Left colon (tissue), 2 donors: ENCODE measurements around the gene SPINT4. TPM values are rescaled to one million over a fixed set of nuclear protein-coding genes. Genes with fewer than 3 reads are reported as not detected.
"Not testable (repeated sequence)": the region's sequence is repeated elsewhere in the genome, so short reads cannot be mapped to it uniquely, and the experiment has no call there.

ENCODE experiments used
- ATAC-seq: fragments of 200-7000 bp; cut with Tn5 transposase; one replicate; pipeline ENCODE4 v1.9.1; 2020; ENCODE audit warnings: mild to moderate bottlenecking, moderate library complexity
- DNase-seq, 2 donors: peaks; one replicate each; pipeline ENCODE4 v3.0.0-alpha.2; 2020
- intact Hi-C, 2 donors: fragments of 100-400 bp; cut with DNase I in 1 of 2; cut with micrococcal nuclease in 1 of 2; formaldehyde crosslinking; loops; one replicate each; pipeline versions ENCODE4 v1.11.2 to v1.14.0; 2022; cut with DNase I, micrococcal nuclease
- microRNA-seq, 2 donors: library from miRNA; unstranded; fragments of <30 nt; microRNA quantifications; one replicate each; pipeline versions ENCODE4 v1.1.0 to v1.2.0, GENCODE V29; 2020
- total RNA-seq, 2 donors: library from RNA; stranded (reverse); fragmentation: NEBNext Ultra II Directional; extraction: Animal tissue kit (Norgen Biotek cat#: 25700); gene quantifications; one replicate each; pipeline ENCODE4 v1.2.1, GENCODE V29; 2021
- donor health status: DM: no; HTN: no; CAD: no.
- donor health status: DM: yes; HTN: yes; CAD: no.

The SPINT4 gene
- total RNA-seq, 2 donors from 2014 or later, result not detected

GRCh38 chr20:45759921-45760320, 37.8 kb downstream of the SPINT4 start:
- intact Hi-C loops, result loop anchor here in 1 of 2 donors (5.0 kb wide), 1 partner anchor 458 kb away; no protein-coding TSS in a partner anchor
- not testable (repeated sequence) for ATAC-seq, DNase-seq

- ATAC-seq, DNase-seq, intact Hi-C loops: not testable (repeated sequence)
Observed at GRCh38 chr20:45761966-45762365, 39.8 kb downstream of the SPINT4 start.

GRCh38 chr20:45764618-45765282, 42.6 kb downstream of the SPINT4 start:
- intact Hi-C loops, result loop anchor here in 1 of 2 donors (5.0 kb wide), 1 partner anchor 452 kb away; no protein-coding TSS in a partner anchor

GRCh38 chr20:45765307-45765875, 43.2 kb downstream of the SPINT4 start:
- intact Hi-C loops, result loop anchor here in 1 of 2 donors (5.0 kb wide), 1 partner anchor 453 kb away; no protein-coding TSS in a partner anchor
- DNase-seq, result no peak
- ATAC-seq, result no peak

More at GRCh38 chr20:45764618-45765282, 42.6 kb downstream of the SPINT4 start:
- not testable (repeated sequence) for DNase-seq, ATAC-seq

GRCh38 chr20:45765980-45766379, 43.8 kb downstream of the SPINT4 start:
- intact Hi-C loops, result loop anchor here in 1 of 2 donors (5.0 kb wide), 1 partner anchor 454 kb away; no protein-coding TSS in a partner anchor
- ATAC-seq (no peak), DNase-seq (no peak)

GRCh38 chr20:45768479-45768878, 46.3 kb downstream of the SPINT4 start:
- intact Hi-C loops, result loop anchor here in 1 of 2 donors (5.0 kb wide), 1 partner anchor 456 kb away; no protein-coding TSS in a partner anchor

GRCh38 chr20:45771182-45771759, 49.1 kb downstream of the SPINT4 start:
- peak; percentile 69 to 87 for DNase-seq
- peak; percentile 69 for ATAC-seq
- intact Hi-C loops, result loop anchor here in 1 of 2 donors (10.0 kb wide), 1 partner anchor 336 kb away; no protein-coding TSS in a partner anchor

More at GRCh38 chr20:45768479-45768878, 46.3 kb downstream of the SPINT4 start:
- ATAC-seq (no peak), DNase-seq (no peak)

GRCh38 chr20:45772693-45773092, 50.5 kb downstream of the SPINT4 start:
- ATAC-seq (no peak), DNase-seq (no peak)
- intact Hi-C loops, result loop anchor here in 1 of 2 donors (10.0 kb wide), 1 partner anchor 338 kb away; no protein-coding TSS in a partner anchor

- ATAC-seq, result peak; percentile 61
- intact Hi-C loops, result loop anchor here in 1 of 2 donors (10.0 kb wide), 1 partner anchor 340 kb away; no protein-coding TSS in a partner anchor
Observed at GRCh38 chr20:45774945-45775344, 52.8 kb downstream of the SPINT4 start.

GRCh38 chr20:45775411-45775810, 53.3 kb downstream of the SPINT4 start:
- intact Hi-C loops, result loop anchor here in 1 of 2 donors (10.0 kb wide), 1 partner anchor 341 kb away; no protein-coding TSS in a partner anchor
- no peak for DNase-seq

More at GRCh38 chr20:45774945-45775344, 52.8 kb downstream of the SPINT4 start:
- DNase-seq, result peak in 1 of 2 donors; percentile 62

More at GRCh38 chr20:45775411-45775810, 53.3 kb downstream of the SPINT4 start:
- no peak for ATAC-seq

Small RNA genes lying within 50 kb of the gene (microRNA-seq; reads per million reads assigned to microRNA genes)
- gene MIR3617, result 3.2 to 10.9 reads per million in 2 donors

Other genes starting within 250 kb of the SPINT4 start
- not detected for gene SPINT3, start 206.7 kb upstream of the SPINT4 start, total RNA-seq
- gene WFDC6, start 182.9 kb upstream of the SPINT4 start, total RNA-seq, result not detected
- not detected for gene EPPIN, start 174.9 kb upstream of the SPINT4 start, total RNA-seq
- not detected for gene WFDC8, start 143.1 kb upstream of the SPINT4 start, total RNA-seq
- gene WFDC10A, start 92.6 kb upstream of the SPINT4 start, total RNA-seq, result not detected
- not detected for gene WFDC9, start 91.1 kb upstream of the SPINT4 start, total RNA-seq
- not detected for gene WFDC11, start 52.1 kb upstream of the SPINT4 start, total RNA-seq
- gene WFDC13, start 20.3 kb upstream of the SPINT4 start, total RNA-seq, result not detected
- not detected for gene WFDC10B, start 17.3 kb upstream of the SPINT4 start, total RNA-seq
- 1 to 10 TPM; 2.3 to 9.8 TPM for gene WFDC3, start 69.5 kb downstream of the SPINT4 start, total RNA-seq
- 10 to 100 TPM; 50.9 to 60.5 TPM for gene DNTTIP1, start 69.6 kb downstream of the SPINT4 start, total RNA-seq
- 10 to 100 TPM in 1 of 2 donors, 1 to 10 TPM in 1; 6.8 to 22.3 TPM for gene UBE2C, start 90.3 kb downstream of the SPINT4 start, total RNA-seq
- 1 to 10 TPM; 3.9 to 5.1 TPM for gene TNNC2, start 105.0 kb downstream of the SPINT4 start, total RNA-seq
- gene SNX21, start 111.5 kb downstream of the SPINT4 start, total RNA-seq, result 10 to 100 TPM; 14.4 to 15.8 TPM
- gene ACOT8, start 135.0 kb downstream of the SPINT4 start, total RNA-seq, result 10 to 100 TPM; 46.5 to 47.9 TPM
- 1 to 10 TPM; 4.2 to 5.6 TPM for gene ZSWIM3, start 135.3 kb downstream of the SPINT4 start, total RNA-seq
- 10 to 100 TPM; 11.8 to 12.0 TPM for gene ZSWIM1, start 158.9 kb downstream of the SPINT4 start, total RNA-seq
- gene SPATA25, start 165.3 kb downstream of the SPINT4 start, total RNA-seq, result 1 to 10 TPM; 2.0 to 3.2 TPM
- 1 to 10 TPM; 4.7 to 5.5 TPM for gene NEURL2, start 168.9 kb downstream of the SPINT4 start, total RNA-seq
- 100 to 1,000 TPM; 513 to 538 TPM for gene CTSA, start 169.0 kb downstream of the SPINT4 start, total RNA-seq
- gene PLTP, start 189.8 kb downstream of the SPINT4 start, total RNA-seq, result 10 to 100 TPM; 14.7 to 49.5 TPM
- 10 to 100 TPM; 27.2 to 32.1 TPM for gene PCIF1, start 212.3 kb downstream of the SPINT4 start, total RNA-seq
- gene ZNF335, start 249.9 kb downstream of the SPINT4 start, total RNA-seq, result 10 to 100 TPM; 14.8 to 18.2 TPM